ENCODE results near the gene COG1. TPM values are rescaled to one million over a fixed set of nuclear protein-coding genes. Genes with fewer than 3 reads are reported as not detected.
"Not testable (repeated sequence)": the region's sequence is repeated elsewhere in the genome, so short reads cannot be mapped to it uniquely, and the experiment has no call there.

Gene COG1, protein sequence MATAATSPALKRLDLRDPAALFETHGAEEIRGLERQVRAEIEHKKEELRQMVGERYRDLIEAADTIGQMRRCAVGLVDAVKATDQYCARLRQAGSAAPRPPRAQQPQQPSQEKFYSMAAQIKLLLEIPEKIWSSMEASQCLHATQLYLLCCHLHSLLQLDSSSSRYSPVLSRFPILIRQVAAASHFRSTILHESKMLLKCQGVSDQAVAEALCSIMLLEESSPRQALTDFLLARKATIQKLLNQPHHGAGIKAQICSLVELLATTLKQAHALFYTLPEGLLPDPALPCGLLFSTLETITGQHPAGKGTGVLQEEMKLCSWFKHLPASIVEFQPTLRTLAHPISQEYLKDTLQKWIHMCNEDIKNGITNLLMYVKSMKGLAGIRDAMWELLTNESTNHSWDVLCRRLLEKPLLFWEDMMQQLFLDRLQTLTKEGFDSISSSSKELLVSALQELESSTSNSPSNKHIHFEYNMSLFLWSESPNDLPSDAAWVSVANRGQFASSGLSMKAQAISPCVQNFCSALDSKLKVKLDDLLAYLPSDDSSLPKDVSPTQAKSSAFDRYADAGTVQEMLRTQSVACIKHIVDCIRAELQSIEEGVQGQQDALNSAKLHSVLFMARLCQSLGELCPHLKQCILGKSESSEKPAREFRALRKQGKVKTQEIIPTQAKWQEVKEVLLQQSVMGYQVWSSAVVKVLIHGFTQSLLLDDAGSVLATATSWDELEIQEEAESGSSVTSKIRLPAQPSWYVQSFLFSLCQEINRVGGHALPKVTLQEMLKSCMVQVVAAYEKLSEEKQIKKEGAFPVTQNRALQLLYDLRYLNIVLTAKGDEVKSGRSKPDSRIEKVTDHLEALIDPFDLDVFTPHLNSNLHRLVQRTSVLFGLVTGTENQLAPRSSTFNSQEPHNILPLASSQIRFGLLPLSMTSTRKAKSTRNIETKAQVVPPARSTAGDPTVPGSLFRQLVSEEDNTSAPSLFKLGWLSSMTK
- 17.9 TPM for polyA plus RNA-seq (2013, experiment 1 of 2)
- 18.4 TPM for polyA plus RNA-seq (2013, experiment 2 of 2)

DNA sequence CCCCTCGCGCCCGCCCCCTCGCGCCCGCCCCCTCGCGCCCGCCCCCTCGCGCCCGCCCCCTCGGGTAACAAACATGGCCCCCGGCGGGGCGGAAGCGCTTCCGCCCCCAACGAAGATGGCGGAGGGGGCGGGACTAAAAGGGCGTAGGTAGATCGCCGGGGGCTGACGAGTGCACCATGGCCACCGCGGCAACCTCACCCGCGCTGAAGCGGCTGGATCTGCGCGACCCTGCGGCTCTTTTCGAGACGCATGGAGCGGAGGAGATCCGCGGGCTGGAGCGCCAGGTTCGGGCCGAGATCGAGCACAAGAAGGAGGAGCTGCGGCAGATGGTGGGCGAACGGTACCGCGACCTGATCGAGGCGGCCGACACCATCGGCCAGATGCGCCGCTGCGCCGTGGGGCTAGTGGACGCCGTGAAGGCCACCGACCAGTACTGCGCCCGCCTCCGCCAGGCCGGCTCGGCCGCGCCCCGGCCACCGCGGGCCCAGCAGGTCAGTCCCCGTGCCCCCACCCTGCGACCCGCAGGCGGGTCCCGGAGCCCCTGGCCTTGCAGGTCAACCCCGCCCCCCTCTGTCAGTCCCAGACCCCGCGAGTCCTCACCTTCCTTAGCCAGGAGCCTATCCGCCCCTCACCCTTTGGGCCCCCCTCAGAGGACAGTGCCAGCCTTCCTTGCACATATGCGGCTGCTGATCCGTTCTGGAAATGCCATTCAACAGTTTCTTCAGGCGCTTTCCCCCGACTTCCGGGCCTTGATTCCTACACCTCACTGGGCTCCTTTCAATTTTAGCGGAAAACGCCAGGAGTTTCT, at the start of gene COG1:
COG1 (plus strand) TSS at position 162 of the 808 bp plus-strand sequence; CDS start at position 177, 15 bp downstream.
- DNase-seq: peak; percentile 94
- Histone ChIP-seq H3K4me1 (ENCODE audit: control insufficient read depth, low read depth, low read length) (peaks cover 2% of the 10 kb centered on the region), H4K5ac (ENCODE audit: low read length) (no peak within 1 kb of the TSS), H3K36me3 (ENCODE audit: control insufficient read depth, insufficient read depth, low read length) (no peaks in the 10 kb centered on the region), H2BK5ac (ENCODE audit: low read length) (peak within 1 kb of the TSS; percentile 71), H3K4me3 (ENCODE audit: low read length) (peak within 1 kb of the TSS; percentile 91), H3K18ac (ENCODE audit: low read length) (peak within 1 kb of the TSS; percentile 98), H2BK120ac (ENCODE audit: low read depth, low read length) (peak within 1 kb of the TSS; percentile 74), H3K56ac (ENCODE audit: low read length) (peak within 1 kb of the TSS; percentile 92), H3K27ac (ENCODE audit: low read depth, low read length) (peak within 1 kb of the TSS; percentile 98), H3K79me1 (ENCODE audit: low read length) (peaks cover 6% of the 10 kb centered on the region), H3K27me3 (ENCODE audit: insufficient read depth, low read length, poor library complexity) (no peaks in the 10 kb centered on the region), H3K4me2 (ENCODE audit: low read length) (peak within 1 kb of the TSS; percentile 89), H3K9ac (ENCODE audit: low read length) (peak within 1 kb of the TSS; percentile 99), H2AK5ac (ENCODE audit: low read length) (no peak within 1 kb of the TSS), H3K79me2 (ENCODE audit: control insufficient read depth, insufficient read depth, low read length) (no peaks in the 10 kb centered on the region), H2BK15ac (replicated peaks; ENCODE audit: low read depth) (no peak within 1 kb of the TSS), H4K8ac (ENCODE audit: low read depth, low read length) (peak within 1 kb of the TSS; percentile 7), H3K23ac (ENCODE audit: low read length) (no peak within 1 kb of the TSS), H3K4ac (ENCODE audit: low read depth, low read length) (peak within 1 kb of the TSS; percentile 90)
- no CpG with 5 or more reads among the region's 84 CpGs for WGBS (ENCODE audit: extremely low coverage, insufficient coverage, low lambda C conversion rate)

DNA sequence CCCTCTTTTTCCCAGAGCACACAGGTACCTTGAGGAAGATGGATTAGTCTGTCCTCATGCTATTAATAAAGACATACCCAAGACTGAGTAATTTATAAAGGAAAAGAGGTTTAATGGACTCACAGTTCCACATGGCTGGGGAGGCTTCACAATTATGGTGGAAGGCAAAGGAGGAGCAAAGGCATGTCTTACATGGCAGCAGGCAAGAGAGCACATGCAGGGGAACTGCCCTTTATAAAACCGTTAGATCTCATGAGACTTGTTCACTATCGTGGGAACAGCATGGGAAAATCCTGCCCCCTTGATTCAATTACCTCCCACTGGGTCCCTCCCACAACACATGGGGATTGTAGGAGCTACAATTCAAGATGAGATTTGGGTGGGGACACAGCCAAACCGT, 48.6 kb upstream of the COG1 start:
- not testable (repeated sequence) for H3K4me3 ChIP-seq (ENCODE audit: low read length); H4K8ac ChIP-seq (ENCODE audit: low read depth, low read length); H3K79me2 ChIP-seq (ENCODE audit: control insufficient read depth, insufficient read depth, low read length); H3K79me1 ChIP-seq (ENCODE audit: low read length); H3K9ac ChIP-seq (ENCODE audit: low read length); DNase-seq; H2BK5ac ChIP-seq (ENCODE audit: low read length); H2BK15ac ChIP-seq (replicated peaks; ENCODE audit: low read depth); H3K4me1 ChIP-seq (ENCODE audit: control insufficient read depth, low read depth, low read length); H2BK120ac ChIP-seq (ENCODE audit: low read depth, low read length); H3K4me2 ChIP-seq (ENCODE audit: low read length); H4K5ac ChIP-seq (ENCODE audit: low read length); H3K27me3 ChIP-seq (ENCODE audit: insufficient read depth, low read length, poor library complexity); H3K27ac ChIP-seq (ENCODE audit: low read depth, low read length); H3K36me3 ChIP-seq (ENCODE audit: control insufficient read depth, insufficient read depth, low read length); H3K23ac ChIP-seq (ENCODE audit: low read length); H3K56ac ChIP-seq (ENCODE audit: low read length); H2AK5ac ChIP-seq (ENCODE audit: low read length); H3K18ac ChIP-seq (ENCODE audit: low read length); H3K4ac ChIP-seq (ENCODE audit: low read depth, low read length)
- WGBS (ENCODE audit: extremely low coverage, insufficient coverage, low lambda C conversion rate): no CpG with 5 or more reads among the region's 3 CpGs

DNA sequence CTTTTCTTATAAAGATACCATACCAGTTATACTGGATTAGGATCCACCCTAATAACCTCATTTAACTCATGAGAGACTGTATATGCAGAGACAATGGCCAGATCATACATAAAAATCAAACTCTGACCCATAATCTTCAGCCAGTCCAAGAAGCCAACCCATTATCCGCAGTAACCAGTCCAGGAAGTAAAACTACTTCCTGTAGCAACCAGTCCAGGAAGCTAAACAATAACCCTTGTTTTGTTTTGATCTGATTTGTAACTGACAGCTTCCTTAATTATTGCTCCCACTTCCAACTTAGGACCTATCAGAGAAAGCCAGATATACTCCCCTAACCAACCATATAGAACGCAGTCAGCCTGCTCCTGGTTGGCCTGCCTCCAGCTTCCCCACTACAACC, 47.2 kb upstream of the COG1 start:
- no peak for DNase-seq
- no peak overlapping the region for H4K8ac ChIP-seq (ENCODE audit: low read depth, low read length)
- no peaks in the 10 kb centered on the region for H3K36me3 ChIP-seq (ENCODE audit: control insufficient read depth, insufficient read depth, low read length)
- no peaks in the 10 kb centered on the region for H3K4me1 ChIP-seq (ENCODE audit: control insufficient read depth, low read depth, low read length)
- no peaks in the 10 kb centered on the region for H3K79me1 ChIP-seq (ENCODE audit: low read length)
- no peak overlapping the region for H3K23ac ChIP-seq (ENCODE audit: low read length)
- H2BK120ac ChIP-seq (ENCODE audit: low read depth, low read length): no peak overlapping the region
- H3K79me2 ChIP-seq (ENCODE audit: control insufficient read depth, insufficient read depth, low read length): no peaks in the 10 kb centered on the region
- no peak overlapping the region for H2AK5ac ChIP-seq (ENCODE audit: low read length)
- H3K4me3 ChIP-seq (ENCODE audit: low read length): no peak overlapping the region
- no peak overlapping the region for H3K18ac ChIP-seq (ENCODE audit: low read length)
- no peak overlapping the region for H2BK5ac ChIP-seq (ENCODE audit: low read length)
- H3K9ac ChIP-seq (ENCODE audit: low read length): no peak overlapping the region
- no peak overlapping the region for H3K4me2 ChIP-seq (ENCODE audit: low read length)
- H4K5ac ChIP-seq (ENCODE audit: low read length): no peak overlapping the region
- no peaks in the 10 kb centered on the region for H3K27me3 ChIP-seq (ENCODE audit: insufficient read depth, low read length, poor library complexity)
- no CpG with 5 or more reads among the region's 2 CpGs for WGBS (ENCODE audit: extremely low coverage, insufficient coverage, low lambda C conversion rate)
- H3K4ac ChIP-seq (ENCODE audit: low read depth, low read length): no peak overlapping the region
- no peak overlapping the region for H3K56ac ChIP-seq (ENCODE audit: low read length)
- no peak overlapping the region for H2BK15ac ChIP-seq (replicated peaks; ENCODE audit: low read depth)
- H3K27ac ChIP-seq (ENCODE audit: low read depth, low read length): no peak overlapping the region

- not testable (repeated sequence) for H3K27ac ChIP-seq (ENCODE audit: low read depth, low read length); H2BK120ac ChIP-seq (ENCODE audit: low read depth, low read length); H2AK5ac ChIP-seq (ENCODE audit: low read length); H3K9ac ChIP-seq (ENCODE audit: low read length); H3K23ac ChIP-seq (ENCODE audit: low read length); H4K8ac ChIP-seq (ENCODE audit: low read depth, low read length); H3K79me2 ChIP-seq (ENCODE audit: control insufficient read depth, insufficient read depth, low read length); H2BK15ac ChIP-seq (replicated peaks; ENCODE audit: low read depth); H4K5ac ChIP-seq (ENCODE audit: low read length); H3K4me2 ChIP-seq (ENCODE audit: low read length); H3K4ac ChIP-seq (ENCODE audit: low read depth, low read length); H2BK5ac ChIP-seq (ENCODE audit: low read length); DNase-seq; H3K4me3 ChIP-seq (ENCODE audit: low read length); H3K56ac ChIP-seq (ENCODE audit: low read length); H3K79me1 ChIP-seq (ENCODE audit: low read length); H3K18ac ChIP-seq (ENCODE audit: low read length); H3K4me1 ChIP-seq (ENCODE audit: control insufficient read depth, low read depth, low read length); H3K27me3 ChIP-seq (ENCODE audit: insufficient read depth, low read length, poor library complexity); H3K36me3 ChIP-seq (ENCODE audit: control insufficient read depth, insufficient read depth, low read length)
- no CpG with 5 or more reads among the region's 11 CpGs for WGBS (ENCODE audit: extremely low coverage, insufficient coverage, low lambda C conversion rate)
Observed at GRCh38 chr17:73147791-73148190, 45.1 kb upstream of the COG1 start.

GRCh38 chr17:73148540-73149334, 44.1 kb upstream of the COG1 start:
- H3K23ac ChIP-seq (ENCODE audit: low read length): no peak overlapping the region
- no CpG with 5 or more reads among the region's 6 CpGs for WGBS (ENCODE audit: extremely low coverage, insufficient coverage, low lambda C conversion rate)
- no peak overlapping the region for H4K5ac ChIP-seq (ENCODE audit: low read length)
- H3K27me3 ChIP-seq (ENCODE audit: insufficient read depth, low read length, poor library complexity): no peaks in the 10 kb centered on the region
- no peak for DNase-seq
- H3K4ac ChIP-seq (ENCODE audit: low read depth, low read length): no peak overlapping the region
- H3K4me3 ChIP-seq (ENCODE audit: low read length): no peak overlapping the region
- H4K8ac ChIP-seq (ENCODE audit: low read depth, low read length): no peak overlapping the region
- H3K79me1 ChIP-seq (ENCODE audit: low read length): no peaks in the 10 kb centered on the region
- no peak overlapping the region for H3K27ac ChIP-seq (ENCODE audit: low read depth, low read length)
- no peak overlapping the region for H2AK5ac ChIP-seq (ENCODE audit: low read length)
- H2BK15ac ChIP-seq (replicated peaks; ENCODE audit: low read depth): no peak overlapping the region
- no peak overlapping the region for H3K9ac ChIP-seq (ENCODE audit: low read length)
- no peak overlapping the region for H2BK5ac ChIP-seq (ENCODE audit: low read length)
- no peaks in the 10 kb centered on the region for H3K36me3 ChIP-seq (ENCODE audit: control insufficient read depth, insufficient read depth, low read length)
- H3K18ac ChIP-seq (ENCODE audit: low read length): no peak overlapping the region
- H3K79me2 ChIP-seq (ENCODE audit: control insufficient read depth, insufficient read depth, low read length): no peaks in the 10 kb centered on the region
- no peak overlapping the region for H3K4me2 ChIP-seq (ENCODE audit: low read length)
- H3K4me1 ChIP-seq (ENCODE audit: control insufficient read depth, low read depth, low read length): no peaks in the 10 kb centered on the region
- H3K56ac ChIP-seq (ENCODE audit: low read length): no peak overlapping the region
- no peak overlapping the region for H2BK120ac ChIP-seq (ENCODE audit: low read depth, low read length)
